ENCODE measurements around the gene TTC39B. TPM values are rescaled to one million over a fixed set of nuclear protein-coding genes. Genes with fewer than 3 reads are reported as not detected.
"Not testable (repeated sequence)": the region's sequence is repeated elsewhere in the genome, so short reads cannot be mapped to it uniquely, and the experiment has no call there.

The TTC39B gene
- total RNA-seq, 1 donor from 2014 or later, result 4.2 TPM

DNA sequence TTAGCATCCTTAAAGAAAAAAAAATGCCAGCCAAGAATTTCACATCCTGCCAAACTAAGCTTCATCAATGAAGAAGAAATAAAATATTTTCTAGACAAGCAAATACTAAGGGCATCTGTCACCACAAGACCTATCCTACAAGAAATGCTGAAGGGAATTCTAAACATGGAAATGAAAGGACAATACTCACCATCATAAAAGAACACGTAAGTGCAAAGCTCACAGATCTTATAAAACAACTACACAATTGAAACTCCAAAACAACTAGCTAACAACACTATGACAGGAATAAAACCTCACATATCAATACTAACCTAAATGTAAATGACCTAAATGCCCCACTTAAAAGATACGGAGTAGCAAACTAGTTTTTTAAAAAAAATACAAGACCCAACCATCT, 71.4 kb downstream of the TTC39B start:
- Histone ChIP-seq H3K4me3 (ENCODE audit: low read length in 3 of 3) (no peak overlapping the region), H3K4me1 (ENCODE audit: control insufficient read depth in 3 of 3, insufficient read depth in 3 of 3, low read length in 3 of 3) (no peaks in the 10 kb centered on the region), H3K9me3 (ENCODE audit: control insufficient read depth in 3 of 3, low read length in 3 of 3) (peaks cover 0 to 5% (median 0%) of the 10 kb centered on the region in 3 donors), H3K27me3 (ENCODE audit: control insufficient read depth in 3 of 3, insufficient read depth in 3 of 3, low read length in 3 of 3) (no peaks in the 10 kb centered on the region), H3K27ac (ENCODE audit: low read depth, low read length) (no peak overlapping the region), H3K9ac (ENCODE audit: low read depth in 1 of 3, low read length in 3 of 3) (no peak overlapping the region), H3K36me3 (ENCODE audit: control insufficient read depth in 3 of 3, insufficient read depth in 3 of 3, low read length in 3 of 3) (no peaks in the 10 kb centered on the region)

DNA sequence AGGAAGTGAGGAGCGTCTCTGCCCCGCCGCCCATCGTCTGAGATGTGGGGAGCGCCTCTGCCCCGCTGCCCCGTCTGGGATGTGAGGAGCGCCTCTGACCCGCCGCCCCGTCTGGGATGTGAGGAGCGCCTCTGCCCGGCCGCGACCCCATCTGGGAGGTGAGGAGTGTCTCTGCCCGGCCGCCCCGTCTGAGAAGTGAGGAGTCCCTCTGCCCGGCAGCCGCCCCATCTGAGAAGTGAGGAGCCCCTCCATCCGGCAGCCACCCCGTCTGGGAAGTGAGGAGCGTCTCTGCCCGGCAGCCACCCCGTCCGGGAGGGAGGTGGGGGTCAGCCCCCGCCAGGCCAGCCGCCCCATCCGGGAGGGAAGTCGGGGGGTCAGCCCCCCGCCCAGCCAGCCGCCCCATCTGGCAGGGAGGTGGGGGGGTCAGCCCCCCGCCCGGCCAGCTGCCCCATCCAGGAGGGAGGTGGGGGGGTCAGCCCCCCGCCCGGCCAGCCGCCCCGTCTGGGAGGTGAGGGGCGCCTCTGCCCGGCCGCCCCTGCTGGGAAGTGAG, 73.0 kb downstream of the TTC39B start:
- not testable (repeated sequence) for H3K27me3 ChIP-seq (ENCODE audit: control insufficient read depth in 3 of 3, insufficient read depth in 3 of 3, low read length in 3 of 3); H3K4me1 ChIP-seq (ENCODE audit: control insufficient read depth in 3 of 3, insufficient read depth in 3 of 3, low read length in 3 of 3); H3K27ac ChIP-seq (ENCODE audit: low read depth, low read length); H3K9me3 ChIP-seq (ENCODE audit: control insufficient read depth in 3 of 3, low read length in 3 of 3); H3K4me3 ChIP-seq (ENCODE audit: low read length in 3 of 3); H3K36me3 ChIP-seq (ENCODE audit: control insufficient read depth in 3 of 3, insufficient read depth in 3 of 3, low read length in 3 of 3); H3K9ac ChIP-seq (ENCODE audit: low read depth in 1 of 3, low read length in 3 of 3)

DNA sequence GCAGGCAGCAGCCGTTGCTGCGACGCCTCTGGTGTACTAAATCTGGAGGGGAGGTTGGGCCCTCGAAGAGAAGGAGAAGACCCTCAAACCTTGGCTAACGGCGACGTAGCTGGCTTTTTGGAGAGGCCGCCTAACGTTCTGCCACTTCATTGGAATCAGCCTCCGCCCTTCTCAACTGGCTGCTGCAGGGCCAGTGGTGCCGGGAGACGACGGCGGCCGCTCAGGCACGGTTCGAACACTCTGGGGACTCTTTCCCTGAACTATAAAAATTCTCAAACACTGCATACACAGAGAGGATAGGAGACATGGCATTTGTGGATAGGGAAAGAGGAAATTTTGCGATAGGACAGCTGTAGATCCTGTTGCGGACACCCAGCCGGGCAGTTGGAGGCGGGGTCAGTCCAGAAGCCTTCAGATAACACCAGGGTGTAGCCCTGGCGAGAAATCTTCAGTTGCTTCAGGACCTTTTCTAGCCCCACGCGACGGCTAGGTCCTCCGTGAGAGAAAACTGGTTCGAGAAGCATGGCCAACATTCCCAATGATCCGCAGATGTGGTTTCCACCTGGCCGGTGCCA, 74.2 kb downstream of the TTC39B start:
- H3K9ac ChIP-seq (ENCODE audit: low read depth in 1 of 3, low read length in 3 of 3); H3K36me3 ChIP-seq (ENCODE audit: control insufficient read depth in 3 of 3, insufficient read depth in 3 of 3, low read length in 3 of 3); H3K4me3 ChIP-seq (ENCODE audit: low read length in 3 of 3); H3K27ac ChIP-seq (ENCODE audit: low read depth, low read length); H3K9me3 ChIP-seq (ENCODE audit: control insufficient read depth in 3 of 3, low read length in 3 of 3); H3K4me1 ChIP-seq (ENCODE audit: control insufficient read depth in 3 of 3, insufficient read depth in 3 of 3, low read length in 3 of 3); H3K27me3 ChIP-seq (ENCODE audit: control insufficient read depth in 3 of 3, insufficient read depth in 3 of 3, low read length in 3 of 3): not testable (repeated sequence)

DNA sequence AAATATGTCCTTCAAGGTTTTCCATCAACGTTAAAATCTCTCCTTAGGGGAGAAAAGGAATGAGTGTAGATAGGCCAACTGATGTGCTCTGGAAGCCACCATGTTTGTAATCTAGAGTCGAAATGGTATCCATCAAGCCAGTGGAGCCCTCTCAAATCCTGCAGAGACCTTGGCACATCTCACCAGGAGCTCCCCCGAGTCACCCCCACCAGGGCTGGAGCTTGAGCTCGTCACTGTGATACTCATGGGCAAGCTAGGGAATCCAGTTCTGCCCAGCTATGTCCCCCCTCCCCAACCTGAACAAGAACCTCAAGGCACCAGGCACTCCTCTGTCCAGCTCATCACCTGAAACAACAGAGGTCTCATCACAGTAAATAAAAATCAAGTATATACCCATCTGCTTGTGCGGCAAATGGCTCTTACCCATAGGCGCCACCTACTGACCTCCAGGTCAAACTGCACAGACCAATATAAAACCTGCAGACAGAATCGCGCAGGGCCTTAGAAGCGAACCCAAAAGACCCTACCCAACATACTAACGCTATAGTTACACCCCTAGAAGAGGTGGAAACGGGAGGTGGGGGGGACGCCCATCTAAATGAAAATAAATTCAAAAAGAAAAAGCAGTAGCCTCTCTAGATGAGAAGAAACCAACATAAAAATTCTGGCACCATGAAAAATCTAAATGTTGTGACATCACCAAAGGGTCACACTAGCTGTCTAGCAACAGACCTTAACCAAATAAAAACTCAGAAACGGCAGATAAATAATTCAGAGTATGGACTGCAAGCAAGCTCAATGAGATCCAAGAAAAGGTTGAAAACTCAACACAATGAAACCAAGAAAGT, 75.0 kb downstream of the TTC39B start:
- no peak overlapping the region for H3K4me3 ChIP-seq (ENCODE audit: low read length in 3 of 3)
- no peaks in the 10 kb centered on the region for H3K4me1 ChIP-seq (ENCODE audit: control insufficient read depth in 3 of 3, insufficient read depth in 3 of 3, low read length in 3 of 3)
- no peaks in the 10 kb centered on the region for H3K9me3 ChIP-seq (ENCODE audit: control insufficient read depth in 3 of 3, low read length in 3 of 3)
- H3K36me3 ChIP-seq (ENCODE audit: control insufficient read depth in 3 of 3, insufficient read depth in 3 of 3, low read length in 3 of 3), result no peaks in the 10 kb centered on the region
- H3K27me3 ChIP-seq (ENCODE audit: control insufficient read depth in 3 of 3, insufficient read depth in 3 of 3, low read length in 3 of 3), result no peaks in the 10 kb centered on the region
- H3K9ac ChIP-seq (ENCODE audit: low read depth in 1 of 3, low read length in 3 of 3), result no peak overlapping the region
- H3K27ac ChIP-seq (ENCODE audit: low read depth, low read length), result no peak overlapping the region

DNA sequence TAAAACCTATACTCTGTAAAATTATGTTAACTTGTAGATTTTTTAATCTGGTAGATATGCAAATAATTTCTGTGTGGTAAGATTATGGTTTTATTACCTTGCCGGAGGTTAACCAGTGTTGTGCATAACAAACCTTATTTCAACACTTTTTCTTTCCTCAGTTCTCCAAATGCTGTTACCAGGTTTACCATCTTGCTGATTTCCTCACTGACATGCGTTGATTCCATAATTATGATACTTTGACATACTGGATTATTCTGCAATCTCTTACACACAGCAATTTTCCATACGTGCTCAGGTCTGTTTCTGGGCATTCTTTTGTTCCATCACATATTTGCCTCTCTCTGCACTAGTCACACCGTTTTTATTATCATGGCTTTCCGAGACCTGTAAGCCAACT, 77.6 kb downstream of the TTC39B start:
- no peak overlapping the region for H3K27ac ChIP-seq (ENCODE audit: low read depth, low read length)
- no peaks in the 10 kb centered on the region for H3K36me3 ChIP-seq (ENCODE audit: control insufficient read depth in 3 of 3, insufficient read depth in 3 of 3, low read length in 3 of 3)
- no peaks in the 10 kb centered on the region for H3K27me3 ChIP-seq (ENCODE audit: control insufficient read depth in 3 of 3, insufficient read depth in 3 of 3, low read length in 3 of 3)
- H3K4me1 ChIP-seq (ENCODE audit: control insufficient read depth in 3 of 3, insufficient read depth in 3 of 3, low read length in 3 of 3), result no peaks in the 10 kb centered on the region
- H3K9me3 ChIP-seq (ENCODE audit: control insufficient read depth in 3 of 3, low read length in 3 of 3), result no peaks in the 10 kb centered on the region
- no peak overlapping the region for H3K4me3 ChIP-seq (ENCODE audit: low read length in 3 of 3)
- H3K9ac ChIP-seq (ENCODE audit: low read depth in 1 of 3, low read length in 3 of 3), result no peak overlapping the region

DNA sequence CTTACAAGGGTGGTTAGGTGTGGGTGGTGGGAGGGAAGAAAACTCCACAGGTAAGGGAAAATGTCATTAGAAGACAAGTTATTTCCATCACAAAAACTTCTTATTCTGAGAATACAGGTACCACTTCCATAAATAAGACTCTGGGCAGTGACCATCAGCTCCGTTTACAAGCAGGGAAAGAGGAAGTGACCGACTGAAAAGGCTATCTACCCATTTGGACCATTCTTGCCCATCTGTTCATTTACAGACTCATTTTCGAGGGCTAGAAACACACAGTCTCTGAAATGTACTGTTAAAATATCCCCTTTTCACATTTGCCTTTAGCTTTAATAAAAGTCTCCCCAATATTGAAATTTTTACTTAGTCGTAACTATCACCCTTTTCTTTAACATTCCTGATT, 79.5 kb downstream of the TTC39B start:
- Histone ChIP-seq H3K36me3 (ENCODE audit: control insufficient read depth in 3 of 3, insufficient read depth in 3 of 3, low read length in 3 of 3) (peaks cover 0 to 4% (median 3%) of the 10 kb centered on the region in 3 donors), H3K27ac (ENCODE audit: low read depth, low read length) (no peak overlapping the region), H3K9ac (ENCODE audit: low read depth in 1 of 3, low read length in 3 of 3) (no peak overlapping the region), H3K4me3 (ENCODE audit: low read length in 3 of 3) (no peak overlapping the region), H3K27me3 (ENCODE audit: control insufficient read depth in 3 of 3, insufficient read depth in 3 of 3, low read length in 3 of 3) (no peaks in the 10 kb centered on the region), H3K9me3 (ENCODE audit: control insufficient read depth in 3 of 3, low read length in 3 of 3) (no peaks in the 10 kb centered on the region), H3K4me1 (ENCODE audit: control insufficient read depth in 3 of 3, insufficient read depth in 3 of 3, low read length in 3 of 3) (no peaks in the 10 kb centered on the region)

DNA sequence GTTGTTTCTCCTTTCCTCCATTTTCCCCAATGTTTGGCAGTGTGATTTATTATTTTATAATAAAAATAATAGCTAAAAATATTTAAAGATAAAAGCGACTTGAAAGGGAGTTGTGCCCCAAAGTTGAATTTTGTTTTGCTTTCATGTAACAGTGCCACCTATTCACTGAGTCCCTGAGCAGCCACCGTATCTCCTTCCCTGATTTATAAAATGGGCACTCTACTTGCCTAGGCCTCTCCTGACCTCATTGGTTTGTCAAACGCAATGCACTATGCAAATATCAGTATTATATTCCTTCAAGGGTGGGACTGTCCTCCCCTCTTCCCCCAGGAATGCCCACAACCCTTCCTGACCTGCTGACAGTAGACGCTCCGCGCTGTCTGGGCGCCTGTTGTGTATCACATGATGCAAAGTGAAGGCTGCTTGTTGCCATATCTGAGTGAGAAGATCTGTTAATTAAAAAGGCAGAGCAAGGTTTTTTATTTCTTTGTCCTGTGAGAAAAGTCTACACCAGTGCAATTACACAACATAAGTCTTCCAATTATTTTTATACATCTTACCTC, 81.4 kb downstream of the TTC39B start:
- no peaks in the 10 kb centered on the region for H3K9me3 ChIP-seq (ENCODE audit: control insufficient read depth in 3 of 3, low read length in 3 of 3)
- no peaks in the 10 kb centered on the region for H3K4me1 ChIP-seq (ENCODE audit: control insufficient read depth in 3 of 3, insufficient read depth in 3 of 3, low read length in 3 of 3)
- H3K9ac ChIP-seq (ENCODE audit: low read depth in 1 of 3, low read length in 3 of 3), result no peak overlapping the region
- no peak overlapping the region for H3K27ac ChIP-seq (ENCODE audit: low read depth, low read length)
- no peak overlapping the region for H3K4me3 ChIP-seq (ENCODE audit: low read length in 3 of 3)
- H3K36me3 ChIP-seq (ENCODE audit: control insufficient read depth in 3 of 3, insufficient read depth in 3 of 3, low read length in 3 of 3), result peaks cover 0 to 4% (median 3%) of the 10 kb centered on the region in 3 donors
- H3K27me3 ChIP-seq (ENCODE audit: control insufficient read depth in 3 of 3, insufficient read depth in 3 of 3, low read length in 3 of 3), result no peaks in the 10 kb centered on the region

DNA sequence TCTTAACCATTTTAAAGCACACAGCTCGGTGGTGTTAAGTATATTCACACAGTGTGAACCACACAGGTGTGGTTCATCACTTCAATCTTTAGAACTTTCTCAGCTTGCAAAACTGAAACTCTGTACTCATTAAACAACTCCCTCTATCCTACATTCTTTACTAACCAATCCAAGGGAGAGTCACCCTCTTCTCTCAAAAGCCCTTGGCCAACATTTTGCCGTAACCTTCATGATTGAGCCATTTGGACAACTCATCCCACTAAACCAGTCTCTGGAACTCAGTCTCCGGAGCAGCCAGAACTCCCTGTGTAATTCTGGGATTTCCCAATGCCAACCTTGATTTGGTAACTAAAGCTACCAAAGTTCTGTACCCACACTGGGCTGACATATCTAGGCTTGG, 84.7 kb downstream of the TTC39B start:
- H3K27me3 ChIP-seq (ENCODE audit: control insufficient read depth in 3 of 3, insufficient read depth in 3 of 3, low read length in 3 of 3), result no peaks in the 10 kb centered on the region
- no peak overlapping the region for H3K9ac ChIP-seq (ENCODE audit: low read depth in 1 of 3, low read length in 3 of 3)
- H3K27ac ChIP-seq (ENCODE audit: low read depth, low read length), result no peak overlapping the region
- H3K36me3 ChIP-seq (ENCODE audit: control insufficient read depth in 3 of 3, insufficient read depth in 3 of 3, low read length in 3 of 3), result peaks cover 0 to 4% (median 3%) of the 10 kb centered on the region in 3 donors
- H3K9me3 ChIP-seq (ENCODE audit: control insufficient read depth in 3 of 3, low read length in 3 of 3), result no peaks in the 10 kb centered on the region
- H3K4me1 ChIP-seq (ENCODE audit: control insufficient read depth in 3 of 3, insufficient read depth in 3 of 3, low read length in 3 of 3), result no peaks in the 10 kb centered on the region
- H3K4me3 ChIP-seq (ENCODE audit: low read length in 3 of 3), result no peak overlapping the region

DNA sequence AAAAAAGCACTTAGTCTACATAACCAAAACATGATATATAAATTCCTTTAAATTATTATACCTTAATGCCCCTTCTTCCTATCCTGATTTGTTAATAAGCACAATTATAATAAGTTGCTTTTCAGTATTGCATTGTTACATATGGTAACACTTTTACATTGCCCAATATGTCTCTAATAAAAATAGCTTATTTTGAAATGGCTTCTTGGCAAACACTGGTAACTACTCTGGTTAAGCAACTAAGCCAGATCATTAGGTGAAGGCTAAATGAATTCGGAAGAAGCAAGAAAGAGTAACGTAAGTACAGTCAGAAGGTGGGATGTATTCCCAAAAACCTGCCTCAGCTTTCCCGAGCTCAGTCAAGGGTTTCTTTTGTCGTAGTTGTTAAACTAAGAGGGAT, 85.3 kb downstream of the TTC39B start:
- Histone ChIP-seq H3K27me3 (ENCODE audit: control insufficient read depth in 3 of 3, insufficient read depth in 3 of 3, low read length in 3 of 3) (no peaks in the 10 kb centered on the region), H3K27ac (ENCODE audit: low read depth, low read length) (no peak overlapping the region), H3K4me1 (ENCODE audit: control insufficient read depth in 3 of 3, insufficient read depth in 3 of 3, low read length in 3 of 3) (no peaks in the 10 kb centered on the region), H3K9ac (ENCODE audit: low read depth in 1 of 3, low read length in 3 of 3) (no peak overlapping the region), H3K9me3 (ENCODE audit: control insufficient read depth in 3 of 3, low read length in 3 of 3) (no peaks in the 10 kb centered on the region), H3K36me3 (ENCODE audit: control insufficient read depth in 3 of 3, insufficient read depth in 3 of 3, low read length in 3 of 3) (peaks cover 0 to 4% (median 3%) of the 10 kb centered on the region in 3 donors), H3K4me3 (ENCODE audit: low read length in 3 of 3) (no peak overlapping the region)

Measured in skeletal muscle tissue (tissue), 4 donors.